HG03457 (cell line): ENCODE results near the gene TSACC.

Experiments used
- ATAC-seq: cut with Tn5 transposase; IDR thresholded peaks from one replicate; pipeline ENCODE4 v1.9.1; 2021; ENCODE audit warnings: moderate number of reproducible peaks; ENCODE audit not compliant: unreplicated experiment

Gene TSACC

GRCh38 chr1:156372876-156373275, 34.5 kb downstream of the TSACC start:
- ATAC-seq = no peak

GRCh38 chr1:156373546-156373945, 35.2 kb downstream of the TSACC start:
- no peak for ATAC-seq

- no peak for ATAC-seq
These were observed 37.8 kb downstream of the TSACC start for GRCh38 chr1:156376146-156376545.

- ATAC-seq = no peak
These were observed 38.9 kb downstream of the TSACC start for GRCh38 chr1:156376958-156377919.

- no peak for ATAC-seq
These were observed 40.2 kb downstream of the TSACC start for GRCh38 chr1:156378557-156378956.

- ATAC-seq = no peak
These were observed 41.3 kb downstream of the TSACC start for GRCh38 chr1:156379420-156380165.

GRCh38 chr1:156382561-156382960, 44.2 kb downstream of the TSACC start:
- no peak for ATAC-seq

GRCh38 chr1:156383023-156383422, 44.7 kb downstream of the TSACC start:
- no peak for ATAC-seq

- ATAC-seq = no peak
These were observed 45.7 kb downstream of the TSACC start for GRCh38 chr1:156384007-156384406.

GRCh38 chr1:156384658-156385057, 46.3 kb downstream of the TSACC start:
- ATAC-seq = no peak

GRCh38 chr1:156385534-156386031, 47.3 kb downstream of the TSACC start:
- ATAC-seq = no peak

GRCh38 chr1:156386134-156386901, 48.0 kb downstream of the TSACC start:
- no peak for ATAC-seq

GRCh38 chr1:156386949-156387869, 48.9 kb downstream of the TSACC start:
- no peak for ATAC-seq

- no peak for ATAC-seq
These were observed 49.5 kb downstream of the TSACC start for GRCh38 chr1:156387870-156388173.

- no peak for ATAC-seq
These were observed 50.1 kb downstream of the TSACC start for GRCh38 chr1:156388174-156389137.

- no peak for ATAC-seq
These were observed 51.0 kb downstream of the TSACC start for GRCh38 chr1:156389311-156389710.

GRCh38 chr1:156390469-156391365, 52.4 kb downstream of the TSACC start:
- no peak for ATAC-seq

- no peak for ATAC-seq
These were observed 53.0 kb downstream of the TSACC start for GRCh38 chr1:156391366-156391677.
